GM18508 (cell line): ENCODE data around the gene PIK3R5.
"Not testable (repeated sequence)": the region's sequence is repeated elsewhere in the genome, so short reads cannot be mapped to it uniquely, and the experiment has no call there.

Experiments used
- ATAC-seq: cut with Tn5 transposase; IDR thresholded peaks from one replicate; pipeline ENCODE4 v1.9.1; 2021; ENCODE audit warnings: moderate number of reproducible peaks; ENCODE audit not compliant: insufficient read depth, unreplicated experiment

The PIK3R5 gene

DNA sequence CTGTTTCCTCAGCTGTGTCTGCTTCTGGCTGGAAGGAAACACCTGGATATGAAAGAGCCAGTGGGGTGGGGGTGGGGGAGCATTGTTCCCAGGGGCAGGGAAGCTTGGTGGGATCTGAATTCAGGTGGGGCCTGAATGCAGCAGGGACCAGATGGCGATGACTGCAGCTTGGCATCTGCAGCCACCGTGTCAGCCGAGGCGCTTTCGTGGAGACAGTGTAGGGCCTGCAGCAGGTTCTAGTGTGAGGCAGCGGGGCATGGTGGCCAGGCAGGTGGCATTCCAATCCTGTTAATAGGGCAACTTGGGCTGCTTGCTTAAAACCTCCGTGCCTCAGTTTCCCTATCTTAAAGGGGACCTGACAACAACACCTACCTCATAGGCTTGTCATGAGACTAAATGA lies 99.7 kb downstream of the PIK3R5 start:
- ATAC-seq: no peak

DNA sequence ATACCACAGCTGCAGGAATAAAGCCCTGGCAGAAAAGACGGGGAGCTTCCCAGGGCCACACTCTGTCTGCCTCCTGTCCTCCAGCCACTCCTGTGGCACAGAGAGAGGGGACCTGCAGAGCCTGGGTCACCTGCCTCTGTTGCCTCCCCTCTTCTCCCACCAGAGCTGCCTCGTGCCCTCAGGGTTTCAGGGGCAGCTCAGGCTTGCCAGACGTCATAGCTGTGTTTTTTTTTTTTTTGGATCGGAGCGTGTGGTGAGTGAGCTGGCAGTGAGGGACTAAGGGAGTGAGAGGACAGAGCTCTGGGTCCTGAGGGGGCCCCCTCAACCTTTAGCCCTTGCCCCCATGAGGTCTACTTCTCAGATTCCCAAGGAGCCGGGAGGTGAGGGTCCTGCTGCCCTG lies 100.1 kb downstream of the PIK3R5 start:
- ATAC-seq: no peak

DNA sequence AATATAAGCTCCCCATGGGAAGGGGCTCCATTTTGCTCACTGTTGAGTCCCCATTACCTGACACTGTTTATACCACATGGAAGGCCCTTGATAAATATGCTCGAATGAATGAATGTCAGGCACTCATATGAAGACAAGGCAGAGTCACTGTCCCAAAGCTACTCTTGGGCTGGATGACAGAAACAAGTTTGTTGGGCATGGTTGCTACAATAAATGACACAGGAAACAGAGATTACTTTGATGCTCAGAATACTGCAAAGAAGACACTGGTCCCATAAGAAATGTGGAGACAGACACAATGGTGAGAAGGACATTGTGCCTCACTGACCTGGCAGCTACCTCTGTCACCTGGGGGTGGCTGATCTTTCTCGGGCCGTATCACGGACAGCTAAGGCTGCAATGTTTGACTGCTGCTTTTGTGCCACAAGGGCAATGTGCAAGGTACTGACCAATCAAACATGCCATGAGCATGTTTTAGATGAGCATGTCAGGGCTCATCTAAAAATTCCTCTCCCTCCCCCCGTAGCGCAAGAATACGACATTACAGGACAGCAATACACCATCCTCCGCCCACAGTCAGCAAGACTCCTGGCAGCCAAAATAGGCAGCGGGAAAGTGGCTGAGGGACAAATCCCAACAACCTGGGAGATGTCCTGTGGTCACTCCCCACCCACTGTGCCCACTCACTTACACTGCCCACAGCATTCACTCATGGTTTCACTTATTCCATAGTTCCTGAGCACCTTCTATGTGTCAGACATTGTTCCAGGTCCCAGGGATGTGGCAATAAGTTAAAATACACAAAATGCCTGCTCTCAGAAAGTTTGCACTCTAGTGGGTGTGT lies 103.1 kb downstream of the PIK3R5 start:
- no peak for ATAC-seq

DNA sequence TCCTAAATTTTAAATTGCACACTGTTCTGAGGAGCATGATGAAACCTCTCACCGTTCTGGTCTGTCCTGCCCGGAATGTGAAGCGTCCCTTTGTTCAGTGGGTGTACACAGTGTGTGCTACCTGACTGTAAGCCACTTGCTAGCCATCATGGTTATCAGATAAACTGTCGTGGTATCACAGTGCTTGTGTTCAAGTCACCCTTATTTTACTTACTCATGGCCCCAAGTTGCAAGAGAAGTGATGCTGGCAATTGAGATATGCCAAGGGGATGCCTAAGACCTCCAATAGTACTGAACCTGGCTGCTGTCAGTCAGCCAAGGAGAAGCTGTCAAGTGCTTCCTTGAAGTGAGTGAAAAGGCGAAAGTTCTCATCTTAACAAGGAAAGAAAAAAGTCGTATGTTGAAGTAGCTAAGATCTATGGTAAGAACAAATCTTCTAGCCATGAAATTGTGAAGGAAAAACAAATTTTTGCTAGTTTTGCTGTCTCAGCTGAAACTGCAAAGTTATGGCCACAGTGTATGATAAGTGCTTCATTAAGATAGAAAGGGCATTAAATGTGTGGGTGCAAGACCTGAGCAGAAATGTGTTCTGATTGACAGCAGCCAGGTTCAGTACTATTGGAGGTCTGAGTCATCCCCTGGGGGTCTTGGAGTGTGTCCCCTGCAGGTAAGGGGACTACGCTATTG lies 103.9 kb downstream of the PIK3R5 start:
- ATAC-seq: no peak

DNA sequence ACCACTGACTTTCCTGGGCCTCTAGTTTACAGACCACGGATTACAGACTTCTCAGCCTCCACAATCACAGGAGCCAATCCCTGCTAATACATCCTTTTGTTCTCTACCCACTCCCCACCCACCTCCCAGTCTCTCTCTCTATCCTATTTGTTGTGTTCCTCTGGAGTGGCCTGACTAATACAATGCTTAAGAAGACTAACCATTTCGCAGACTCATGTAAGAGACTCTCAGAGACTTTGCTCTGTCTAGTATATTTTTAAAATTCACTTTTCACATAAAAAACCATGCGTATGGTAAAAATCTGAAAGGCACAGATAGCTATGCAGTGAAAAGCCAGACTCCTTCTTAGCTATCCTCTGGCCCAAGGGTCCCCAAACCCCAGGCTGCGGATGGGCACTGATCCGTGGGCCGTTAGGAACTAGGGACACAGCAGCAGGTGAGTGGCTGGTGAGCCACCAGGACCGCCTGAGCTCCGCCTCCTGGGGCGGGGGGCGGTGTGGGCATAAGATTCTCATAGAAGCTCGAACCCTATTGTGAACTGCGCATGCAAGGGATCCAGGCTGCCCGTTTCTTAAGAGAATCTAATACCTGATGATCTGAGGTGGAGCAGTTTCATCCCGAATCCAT lies 105.6 kb downstream of the PIK3R5 start:
- ATAC-seq: no peak

DNA sequence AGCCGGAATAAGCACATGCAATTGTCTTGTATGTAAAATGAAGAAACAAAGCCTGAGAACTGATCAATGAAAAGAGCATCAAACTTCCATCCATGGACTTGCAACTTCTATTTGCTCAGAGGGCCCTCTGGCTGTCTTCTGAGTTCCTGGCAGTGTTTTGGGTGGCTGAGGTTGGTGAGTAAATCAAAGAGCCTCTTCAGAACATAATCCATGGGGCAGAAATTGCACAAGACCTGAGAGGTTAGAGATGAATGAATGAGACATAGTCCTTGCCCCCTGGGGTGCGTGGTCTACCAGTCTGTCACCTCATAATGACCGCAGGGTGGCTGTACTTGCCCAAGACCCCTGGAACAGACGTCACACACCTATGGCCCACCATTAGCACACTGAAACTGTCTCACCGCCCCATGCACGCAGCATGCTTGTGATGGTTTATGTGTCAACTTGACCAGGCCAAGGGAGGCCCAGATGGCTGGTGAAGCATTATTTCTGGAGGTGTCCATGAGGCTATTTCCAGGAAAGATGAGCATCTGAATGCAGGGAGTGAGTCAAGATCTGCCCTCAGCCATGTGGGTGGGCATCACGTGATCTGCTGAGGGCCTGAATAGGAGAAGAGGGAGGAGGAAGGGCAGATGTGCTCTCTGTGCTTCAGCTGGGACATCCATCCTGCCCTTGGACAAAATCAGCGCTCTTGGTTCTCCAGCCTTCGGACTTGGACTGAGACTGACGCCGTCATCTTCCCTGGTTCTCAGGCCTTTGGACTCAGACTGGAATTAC lies 106.3 kb downstream of the PIK3R5 start:
- no peak for ATAC-seq

DNA sequence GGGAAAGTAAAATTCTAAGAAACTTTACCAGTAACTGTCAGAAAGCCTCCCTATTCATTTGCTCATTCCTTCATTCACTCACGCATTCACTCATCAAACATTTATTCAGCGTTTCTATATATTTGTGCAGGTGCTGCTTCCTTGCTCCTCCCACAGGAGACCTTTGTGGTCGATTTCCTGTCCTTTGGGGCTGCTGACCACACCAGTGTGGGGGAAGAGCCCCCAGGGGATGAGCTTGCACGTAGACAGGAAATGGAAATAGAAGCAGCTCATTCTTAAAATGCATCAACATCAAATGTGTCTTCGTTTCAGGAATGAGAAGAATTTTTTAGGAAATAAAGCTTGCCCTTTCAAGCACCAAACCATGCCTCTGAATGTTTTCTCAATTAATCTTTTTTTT lies 107.6 kb downstream of the PIK3R5 start:
- ATAC-seq: no peak

DNA sequence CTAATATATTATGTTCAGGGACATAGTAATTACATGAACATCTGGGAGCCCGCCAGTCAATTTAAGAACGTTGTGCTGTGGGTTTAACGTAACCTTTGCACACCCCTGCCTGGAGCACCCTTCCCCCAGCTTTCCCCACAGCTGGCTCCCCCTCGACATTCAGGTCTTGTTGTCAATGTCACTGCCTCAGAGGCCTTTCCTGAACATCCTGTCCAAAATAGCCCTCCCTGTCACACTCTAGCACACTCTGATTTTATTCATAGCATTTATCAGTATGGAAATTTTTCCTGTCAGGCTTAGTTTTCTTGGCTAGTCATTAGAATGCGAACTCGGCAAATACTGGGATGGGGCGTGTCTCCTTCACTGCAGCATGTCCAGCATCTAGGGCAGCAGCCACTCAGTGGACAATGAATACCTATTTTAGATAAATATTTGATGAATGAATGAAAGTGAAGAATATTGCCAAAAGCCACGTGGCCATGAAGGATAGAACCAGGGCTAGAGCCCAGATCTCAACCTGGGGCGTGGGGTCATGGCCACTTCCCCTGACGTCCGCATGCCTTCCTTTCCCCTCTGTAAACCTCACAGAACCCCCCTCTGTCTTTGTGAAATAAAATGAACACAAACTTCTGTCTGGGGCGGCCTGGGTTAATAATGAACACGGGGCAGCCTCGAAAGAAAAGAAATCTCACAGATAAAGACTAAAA lies 108.5 kb downstream of the PIK3R5 start:
- ATAC-seq: no peak

DNA sequence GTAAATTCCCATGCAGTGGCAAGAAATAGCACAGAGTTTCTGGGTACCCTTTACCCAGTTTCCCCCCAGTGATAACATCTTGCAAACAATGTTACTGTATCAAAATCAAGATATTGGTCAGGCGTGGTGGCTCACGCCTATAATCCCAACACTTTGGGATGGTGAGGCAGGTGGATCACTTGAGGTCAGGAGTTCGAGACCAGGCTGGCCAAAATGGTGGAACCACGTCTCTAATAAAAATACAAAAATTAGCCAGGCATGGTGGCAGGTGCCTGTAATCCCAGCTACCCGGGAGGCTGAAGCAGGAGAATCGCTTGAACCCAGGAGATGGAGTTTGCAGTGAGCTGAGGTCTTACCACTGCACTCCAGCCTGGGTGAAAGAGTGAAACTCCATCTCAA lies 109.3 kb downstream of the PIK3R5 start:
- ATAC-seq: not testable (repeated sequence)

DNA sequence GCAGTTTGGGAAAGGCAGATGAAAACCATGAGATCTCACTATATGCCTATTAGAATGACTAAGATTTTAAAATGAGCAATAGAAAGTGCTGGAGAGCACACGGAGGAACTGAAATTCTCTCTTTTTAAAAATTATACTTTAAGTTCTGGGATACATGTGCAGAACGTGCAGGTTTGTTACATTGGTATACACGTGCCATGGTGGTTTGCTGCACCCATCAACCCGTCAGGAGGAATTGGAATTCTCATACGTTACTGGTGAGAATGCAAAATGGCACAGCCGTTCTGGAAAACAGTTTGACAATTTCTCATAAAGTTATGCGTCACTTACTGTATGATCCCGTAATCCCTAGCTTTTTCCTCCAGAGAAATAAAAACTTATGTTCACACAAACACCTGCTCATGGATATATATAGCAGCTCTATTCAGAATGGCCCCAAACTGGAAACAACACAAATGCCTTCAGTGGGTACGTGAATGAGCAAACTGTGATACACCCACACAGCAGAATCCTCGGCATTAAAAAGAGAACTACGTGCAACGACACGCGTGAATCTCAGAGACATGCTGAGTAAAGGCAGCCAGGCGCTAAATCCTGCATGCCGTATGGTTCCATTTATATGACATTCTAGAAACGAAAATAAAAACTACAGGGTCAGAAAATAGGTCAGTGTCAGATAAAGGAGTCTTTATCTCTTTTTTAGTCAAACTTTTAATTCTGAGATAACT lies 109.9 kb downstream of the PIK3R5 start:
- no peak for ATAC-seq

DNA sequence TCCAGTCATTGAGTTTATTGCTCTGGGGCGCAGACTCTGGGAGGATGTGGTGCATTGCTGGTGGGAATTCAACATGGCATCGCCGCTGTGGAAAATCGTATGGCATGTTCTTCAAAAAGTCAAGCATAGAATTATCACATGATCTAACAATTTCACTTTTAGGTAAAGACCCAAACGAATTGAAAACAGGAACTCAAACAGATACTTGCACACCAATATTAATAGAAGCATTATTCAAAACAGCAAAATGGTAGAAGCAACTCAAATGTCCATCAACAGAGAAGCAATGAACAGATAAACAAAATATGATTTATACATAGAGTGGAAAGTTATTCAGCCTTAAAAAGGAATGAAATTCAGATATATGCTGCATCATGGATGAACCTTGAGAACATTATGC lies 113.9 kb downstream of the PIK3R5 start:
- no peak for ATAC-seq

DNA sequence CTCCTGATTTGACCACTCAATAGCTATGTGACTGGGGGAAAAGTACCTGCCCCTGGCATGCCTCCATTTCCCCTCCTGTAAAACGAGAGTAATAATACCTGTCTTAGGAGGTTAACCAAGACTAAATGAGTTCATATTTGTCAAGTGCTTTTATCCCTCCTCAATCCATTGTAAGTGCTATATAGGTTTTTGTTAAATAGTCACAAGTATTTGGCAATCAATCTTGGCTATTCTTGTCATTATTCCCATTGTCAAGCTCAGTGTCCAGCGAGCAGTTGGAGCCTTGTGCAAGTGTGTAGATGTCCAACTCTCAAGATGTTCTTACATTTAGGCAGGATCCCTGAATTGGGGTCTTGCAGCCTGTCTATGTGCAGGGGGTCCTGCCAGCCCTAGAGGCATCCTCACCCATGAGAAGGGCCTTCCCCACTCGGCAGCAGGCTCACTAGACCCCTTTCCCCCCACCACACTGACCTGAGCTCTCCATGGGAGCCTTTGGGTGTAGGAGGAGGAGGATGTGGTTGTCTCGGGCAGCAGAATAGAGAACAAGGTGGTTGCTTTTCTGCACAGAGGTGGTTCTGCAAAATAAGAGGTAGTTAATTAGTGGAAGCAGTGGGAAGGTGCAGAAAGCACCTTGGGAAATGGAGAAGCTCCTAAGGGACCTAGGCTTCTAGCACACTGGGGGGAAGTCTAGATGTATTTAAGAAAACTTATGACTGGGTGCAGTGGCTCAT lies 116.0 kb downstream of the PIK3R5 start:
- ATAC-seq: no peak

DNA sequence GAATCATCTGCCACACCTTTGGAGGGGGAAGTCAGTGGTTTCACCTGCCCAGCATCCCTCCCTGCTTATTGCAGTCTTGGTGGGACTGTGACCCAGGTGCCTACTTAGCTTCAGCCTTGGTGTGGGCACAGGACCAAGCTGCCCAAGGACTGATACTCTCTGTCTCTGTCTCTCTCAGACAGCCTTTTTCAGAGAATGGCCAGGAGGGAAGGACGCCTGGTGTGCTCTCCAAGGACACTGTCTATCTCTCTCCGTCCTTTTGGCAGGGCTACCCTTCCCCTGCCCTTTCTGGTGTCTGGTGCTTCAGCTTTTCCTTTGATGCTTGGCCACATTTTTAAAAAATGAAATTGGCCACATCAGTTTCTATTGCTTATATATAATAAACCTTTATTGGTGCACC lies 117.6 kb downstream of the PIK3R5 start:
- ATAC-seq: no peak

DNA sequence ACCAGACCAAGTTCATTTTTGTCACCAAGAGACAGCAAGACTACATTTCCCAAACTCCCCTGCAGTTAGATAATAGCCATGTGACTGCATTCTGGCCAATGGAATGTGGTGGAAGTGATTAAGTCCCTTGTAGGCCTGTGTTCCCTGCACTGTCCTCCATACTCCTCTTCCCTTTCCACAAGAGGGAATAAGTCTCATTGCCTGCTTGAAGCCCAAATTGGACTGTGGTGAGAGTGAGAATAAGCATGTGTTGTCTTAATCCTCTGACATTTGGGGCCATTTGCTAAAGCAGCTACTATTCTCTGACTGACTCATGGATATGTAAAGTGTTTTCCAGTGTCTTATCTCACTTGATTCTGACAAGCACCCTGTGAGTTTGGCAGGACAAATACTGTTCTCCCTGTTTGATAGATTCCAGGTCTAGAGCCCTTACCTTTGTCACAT lies 118.7 kb downstream of the PIK3R5 start:
- no peak for ATAC-seq

DNA sequence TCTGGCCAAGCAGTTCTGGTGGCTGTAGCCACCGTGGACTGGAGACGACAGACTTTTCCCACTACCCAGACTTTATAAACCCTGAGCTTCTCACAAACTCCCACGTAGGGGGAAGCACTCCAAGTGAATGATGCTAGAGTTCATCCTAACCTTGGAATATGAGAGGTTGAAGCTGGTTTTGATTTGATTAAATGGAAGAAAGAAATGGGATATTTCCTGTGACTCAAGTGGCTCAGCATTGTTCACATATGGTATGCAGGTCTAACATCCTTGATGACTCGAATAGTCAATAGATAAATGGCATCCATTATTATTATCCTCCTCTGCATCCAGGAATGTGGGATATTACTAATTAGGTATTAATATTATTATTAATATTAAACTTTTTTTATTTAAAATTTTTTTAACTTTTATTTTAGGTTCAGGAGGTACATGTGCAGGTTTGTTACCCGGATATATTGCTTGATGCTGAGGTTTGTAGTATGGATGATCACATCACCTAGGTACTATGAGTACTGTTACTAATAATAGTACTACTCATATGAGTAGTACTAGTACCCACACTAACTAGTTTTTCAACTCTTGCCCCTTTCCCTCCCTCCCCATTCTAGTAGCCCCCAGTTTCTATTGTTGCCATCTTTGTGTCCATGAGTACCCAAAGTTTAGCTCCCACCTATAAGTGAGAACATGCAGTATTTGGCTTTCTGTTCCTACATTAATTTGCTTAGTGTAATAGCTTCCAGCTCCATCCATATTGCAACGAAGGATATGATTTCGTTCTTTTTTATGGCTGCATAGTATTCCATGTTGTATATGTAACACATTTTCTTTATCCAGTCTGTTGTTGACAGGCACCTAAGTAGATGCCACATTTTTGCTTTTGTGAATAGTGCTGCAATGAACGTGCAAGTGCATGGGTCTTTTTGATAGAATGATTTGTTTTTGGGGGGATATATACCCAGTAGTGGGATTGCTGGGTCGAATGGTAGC lies 121.0 kb downstream of the PIK3R5 start:
- ATAC-seq: no peak

DNA sequence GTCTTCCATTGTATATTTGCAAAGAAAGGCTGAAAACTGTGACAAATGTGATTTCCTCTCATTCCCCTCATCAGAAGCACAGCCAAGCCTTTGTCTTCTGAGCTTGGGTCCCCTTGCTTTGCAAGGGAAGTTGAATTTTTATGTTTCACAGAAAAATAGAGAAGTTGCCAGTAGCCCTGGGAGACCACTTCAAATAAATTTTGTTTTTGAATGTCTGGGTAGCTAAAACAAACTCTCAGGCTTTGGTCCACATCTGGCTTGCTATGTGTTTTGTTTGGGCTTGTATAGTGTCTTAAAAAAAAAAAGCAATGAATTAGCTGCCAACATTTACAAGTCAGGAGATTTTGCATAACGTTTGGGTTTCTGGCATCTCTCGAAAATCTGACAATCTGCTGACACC lies 122.2 kb downstream of the PIK3R5 start:
- no peak for ATAC-seq

DNA sequence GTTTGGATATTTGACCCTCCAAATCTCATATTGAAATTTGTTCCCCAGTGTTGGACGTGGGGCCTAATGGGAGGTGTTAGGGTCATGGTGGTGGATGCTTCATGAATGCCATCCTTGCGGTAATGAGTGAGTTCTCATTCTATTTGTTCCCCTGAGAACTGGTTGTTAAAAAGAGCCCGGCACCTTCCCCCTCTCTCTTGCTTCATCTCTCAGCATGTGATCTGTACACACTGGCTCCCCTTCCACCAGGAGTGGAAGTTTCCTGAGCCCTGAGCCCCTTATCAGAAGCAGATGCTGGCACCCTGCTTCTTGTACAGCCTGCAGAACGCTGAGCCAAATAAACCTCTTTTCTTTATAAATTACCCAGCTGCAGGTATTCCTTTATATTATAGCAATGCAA lies 123.7 kb downstream of the PIK3R5 start:
- ATAC-seq: no peak
